ENCODE measurements around the gene RHBDL1.

The RHBDL1 gene

DNA sequence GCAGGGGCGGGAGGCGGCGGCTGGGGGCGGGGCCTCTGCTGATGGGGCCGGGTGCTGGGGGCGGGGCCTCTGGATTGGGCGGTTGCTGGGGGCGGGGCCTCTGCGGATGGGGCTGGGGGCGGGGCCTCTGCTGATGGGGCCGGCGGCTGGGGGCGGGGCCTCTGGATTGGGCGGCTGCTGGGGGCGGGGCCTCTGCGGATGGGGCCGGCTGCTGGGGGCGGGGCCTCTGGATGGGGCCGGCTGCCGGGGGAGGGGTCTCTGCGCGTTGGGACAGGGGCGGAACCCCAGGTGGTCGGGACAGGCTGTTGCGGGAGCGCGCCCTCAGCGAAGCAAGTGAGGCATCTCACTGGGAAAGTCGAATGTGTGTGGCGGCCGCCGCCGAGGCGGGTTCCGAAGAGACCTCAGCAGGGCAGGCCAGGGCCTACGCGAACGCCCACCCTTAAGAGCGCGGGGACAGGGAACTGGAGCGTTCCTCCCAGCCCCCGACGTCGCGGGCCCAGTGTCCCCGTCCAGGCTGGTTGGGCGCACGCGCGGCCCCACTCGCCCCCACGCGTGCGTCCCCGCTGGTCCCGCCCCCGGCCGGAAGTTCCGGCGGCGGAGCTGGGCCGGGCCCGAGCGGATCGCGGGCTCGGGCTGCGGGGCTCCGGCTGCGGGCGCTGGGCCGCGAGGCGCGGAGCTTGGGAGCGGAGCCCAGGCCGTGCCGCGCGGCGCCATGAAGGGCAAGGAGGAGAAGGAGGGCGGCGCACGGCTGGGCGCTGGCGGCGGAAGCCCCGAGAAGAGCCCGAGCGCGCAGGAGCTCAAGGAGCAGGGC lies 4.5 kb downstream of the RHBDL1 start, which contains the start of gene STUB1:
Gene STUB1, plus strand, starts transcription at position 597 of the 811 bp plus-strand sequence. Its CDS starts 116 bp downstream, at position 713.
- peak within 1 kb of the TSS; percentile 84 for H3K4me3 ChIP-seq (ENCODE audit: low read length)
- DNase-seq (ENCODE audit: low read depth), result peak; percentile 89
- TF ChIP-seq, protein P1, sequence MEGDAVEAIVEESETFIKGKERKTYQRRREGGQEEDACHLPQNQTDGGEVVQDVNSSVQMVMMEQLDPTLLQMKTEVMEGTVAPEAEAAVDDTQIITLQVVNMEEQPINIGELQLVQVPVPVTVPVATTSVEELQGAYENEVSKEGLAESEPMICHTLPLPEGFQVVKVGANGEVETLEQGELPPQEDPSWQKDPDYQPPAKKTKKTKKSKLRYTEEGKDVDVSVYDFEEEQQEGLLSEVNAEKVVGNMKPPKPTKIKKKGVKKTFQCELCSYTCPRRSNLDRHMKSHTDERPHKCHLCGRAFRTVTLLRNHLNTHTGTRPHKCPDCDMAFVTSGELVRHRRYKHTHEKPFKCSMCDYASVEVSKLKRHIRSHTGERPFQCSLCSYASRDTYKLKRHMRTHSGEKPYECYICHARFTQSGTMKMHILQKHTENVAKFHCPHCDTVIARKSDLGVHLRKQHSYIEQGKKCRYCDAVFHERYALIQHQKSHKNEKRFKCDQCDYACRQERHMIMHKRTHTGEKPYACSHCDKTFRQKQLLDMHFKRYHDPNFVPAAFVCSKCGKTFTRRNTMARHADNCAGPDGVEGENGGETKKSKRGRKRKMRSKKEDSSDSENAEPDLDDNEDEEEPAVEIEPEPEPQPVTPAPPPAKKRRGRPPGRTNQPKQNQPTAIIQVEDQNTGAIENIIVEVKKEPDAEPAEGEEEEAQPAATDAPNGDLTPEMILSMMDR (IDR thresholded peaks at IDR 0.05; ENCODE audit: insufficient read depth, low read depth, low read length, missing control alignments), result no peak

DNA sequence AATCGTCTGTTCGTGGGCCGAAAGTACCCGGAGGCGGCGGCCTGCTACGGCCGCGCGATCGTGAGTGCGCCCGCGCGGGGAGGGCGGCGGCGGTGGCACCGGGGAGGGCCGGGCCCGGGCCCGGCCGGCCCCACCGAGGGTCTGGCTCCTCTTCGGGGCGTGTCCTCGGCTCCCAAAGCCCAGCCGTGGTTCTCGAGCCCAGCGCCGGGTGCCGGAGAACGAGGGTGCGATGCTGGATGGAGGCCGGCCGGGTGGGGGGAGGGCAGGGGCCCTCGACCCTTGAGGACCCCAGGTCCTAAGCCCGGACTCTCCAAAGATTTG lies 5.1 kb downstream of the RHBDL1 start:
- TF ChIP-seq, protein P1 (IDR thresholded peaks at IDR 0.05; ENCODE audit: insufficient read depth, low read depth, low read length, missing control alignments), result no peak
- peak overlapping the region; percentile 84 for H3K4me3 ChIP-seq (ENCODE audit: low read length)
- no peak for DNase-seq (ENCODE audit: low read depth)

DNA sequence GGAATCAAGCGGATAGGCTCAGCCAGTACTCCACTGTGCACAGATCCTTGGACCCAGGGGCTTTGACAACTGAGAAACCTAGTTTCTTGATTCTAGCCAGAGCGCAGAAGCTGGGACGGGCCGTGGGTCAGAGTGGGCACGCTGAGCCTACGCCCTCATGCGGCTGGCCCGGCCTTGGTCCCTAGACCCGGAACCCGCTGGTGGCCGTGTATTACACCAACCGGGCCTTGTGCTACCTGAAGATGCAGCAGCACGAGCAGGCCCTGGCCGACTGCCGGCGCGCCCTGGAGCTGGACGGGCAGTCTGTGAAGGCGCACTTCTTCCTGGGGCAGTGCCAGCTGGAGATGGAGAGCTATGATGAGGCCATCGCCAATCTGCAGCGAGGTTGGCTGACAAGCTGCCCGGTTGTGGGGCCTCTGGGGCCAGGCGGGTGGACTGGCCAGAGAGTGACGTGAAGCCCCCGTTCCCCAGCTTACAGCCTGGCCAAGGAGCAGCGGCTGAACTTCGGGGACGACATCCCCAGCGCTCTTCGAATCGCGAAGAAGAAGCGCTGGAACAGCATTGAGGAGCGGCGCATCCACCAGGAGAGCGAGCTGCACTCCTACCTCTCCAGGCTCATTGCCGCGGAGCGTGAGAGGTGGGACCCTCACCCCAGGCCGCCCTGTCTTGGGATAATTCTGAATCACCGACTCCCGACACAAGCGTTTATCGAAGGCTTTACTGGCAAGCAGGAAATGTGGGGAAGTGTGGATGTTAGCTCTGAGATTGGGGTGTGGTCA lies 5.7 kb downstream of the RHBDL1 start:
- DNase-seq (ENCODE audit: low read depth), result peak; percentile 56
- peak overlapping the region; percentile 84 for H3K4me3 ChIP-seq (ENCODE audit: low read length)
- TF ChIP-seq, protein P1 (IDR thresholded peaks at IDR 0.05; ENCODE audit: insufficient read depth, low read depth, low read length, missing control alignments), result peak; percentile 3

DNA sequence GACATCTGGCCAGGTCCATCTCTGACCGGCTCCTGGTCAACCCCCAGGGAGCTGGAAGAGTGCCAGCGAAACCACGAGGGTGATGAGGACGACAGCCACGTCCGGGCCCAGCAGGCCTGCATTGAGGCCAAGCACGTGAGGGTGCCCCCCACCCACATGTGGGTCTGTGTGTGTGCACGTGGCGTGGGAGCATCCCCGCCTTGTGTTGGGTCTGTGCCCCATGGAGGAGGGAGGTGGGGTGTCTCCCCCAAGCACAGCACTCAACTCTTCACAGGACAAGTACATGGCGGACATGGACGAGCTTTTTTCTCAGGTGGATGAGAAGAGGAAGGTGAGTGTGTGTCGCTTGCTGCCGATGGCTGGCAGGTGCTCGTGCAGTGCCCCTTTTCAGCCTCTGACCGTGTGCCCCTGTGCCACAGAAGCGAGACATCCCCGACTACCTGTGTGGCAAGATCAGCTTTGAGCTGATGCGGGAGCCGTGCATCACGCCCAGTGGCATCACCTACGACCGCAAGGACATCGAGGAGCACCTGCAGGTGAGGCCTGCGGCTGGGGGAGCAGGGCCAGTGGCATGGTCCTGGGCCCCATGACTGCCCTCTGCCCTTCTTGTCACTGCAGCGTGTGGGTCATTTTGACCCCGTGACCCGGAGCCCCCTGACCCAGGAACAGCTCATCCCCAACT lies 6.4 kb downstream of the RHBDL1 start:
- peak overlapping the region; percentile 84 for H3K4me3 ChIP-seq (ENCODE audit: low read length)
- no peak for DNase-seq (ENCODE audit: low read depth)

DNA sequence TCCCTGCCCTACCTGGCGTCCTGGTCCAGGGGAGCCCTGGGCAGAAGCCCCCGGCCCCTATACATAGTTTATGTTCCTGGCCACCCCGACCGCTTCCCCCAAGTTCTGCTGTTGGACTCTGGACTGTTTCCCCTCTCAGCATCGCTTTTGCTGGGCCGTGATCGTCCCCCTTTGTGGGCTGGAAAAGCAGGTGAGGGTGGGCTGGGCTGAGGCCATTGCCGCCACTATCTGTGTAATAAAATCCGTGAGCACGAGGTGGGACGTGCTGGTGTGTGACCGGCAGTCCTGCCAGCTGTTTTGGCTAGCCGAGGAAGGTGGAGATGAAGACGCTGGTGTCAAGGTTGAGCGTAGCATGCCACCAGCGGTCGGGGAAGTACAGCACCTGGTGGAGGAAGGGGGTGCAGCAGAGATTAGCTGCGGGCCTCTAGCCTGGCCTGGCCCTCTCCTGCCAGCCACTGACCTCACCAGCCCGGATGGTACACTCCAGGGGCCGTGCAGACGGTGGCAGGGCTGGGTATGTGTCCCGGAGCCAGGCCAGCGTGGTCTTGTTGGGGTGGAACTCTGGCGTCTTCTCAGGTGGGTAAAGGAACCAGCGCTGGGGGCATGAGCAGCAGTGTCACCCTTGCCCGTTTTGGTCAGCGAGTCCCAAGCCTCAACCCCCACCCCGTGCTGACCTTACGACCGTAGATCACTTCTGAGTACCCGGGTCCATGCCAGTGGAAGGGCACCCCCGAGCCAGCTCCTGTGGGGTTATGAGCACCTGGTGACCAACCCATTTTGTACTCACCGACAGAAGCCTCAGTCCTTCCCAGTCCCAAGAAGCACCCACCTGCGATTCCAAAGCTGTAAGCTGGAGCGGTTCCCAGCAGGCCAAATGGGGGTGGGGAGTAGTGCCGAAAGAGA lies 7.3 kb downstream of the RHBDL1 start:
- TF ChIP-seq, protein P1 (IDR thresholded peaks at IDR 0.05; ENCODE audit: insufficient read depth, low read depth, low read length, missing control alignments), result no peak
- peak overlapping the region; percentile 57 for H3K4me3 ChIP-seq (ENCODE audit: low read length)

More for the DNA sequence above, 6.4 kb downstream of the RHBDL1 start:
- TF ChIP-seq, protein P1 (IDR thresholded peaks at IDR 0.05; ENCODE audit: insufficient read depth, low read depth, low read length, missing control alignments), result no peak

More for the DNA sequence above, 7.3 kb downstream of the RHBDL1 start:
- DNase-seq (ENCODE audit: low read depth), result no peak

Measured in epithelial cell of esophagus (primary cell).